ENCODE measurements around the gene CA11.
"Not testable (repeated sequence)": the region's sequence is repeated elsewhere in the genome, so short reads cannot be mapped to it uniquely, and the experiment has no call there.

The CA11 gene

DNA sequence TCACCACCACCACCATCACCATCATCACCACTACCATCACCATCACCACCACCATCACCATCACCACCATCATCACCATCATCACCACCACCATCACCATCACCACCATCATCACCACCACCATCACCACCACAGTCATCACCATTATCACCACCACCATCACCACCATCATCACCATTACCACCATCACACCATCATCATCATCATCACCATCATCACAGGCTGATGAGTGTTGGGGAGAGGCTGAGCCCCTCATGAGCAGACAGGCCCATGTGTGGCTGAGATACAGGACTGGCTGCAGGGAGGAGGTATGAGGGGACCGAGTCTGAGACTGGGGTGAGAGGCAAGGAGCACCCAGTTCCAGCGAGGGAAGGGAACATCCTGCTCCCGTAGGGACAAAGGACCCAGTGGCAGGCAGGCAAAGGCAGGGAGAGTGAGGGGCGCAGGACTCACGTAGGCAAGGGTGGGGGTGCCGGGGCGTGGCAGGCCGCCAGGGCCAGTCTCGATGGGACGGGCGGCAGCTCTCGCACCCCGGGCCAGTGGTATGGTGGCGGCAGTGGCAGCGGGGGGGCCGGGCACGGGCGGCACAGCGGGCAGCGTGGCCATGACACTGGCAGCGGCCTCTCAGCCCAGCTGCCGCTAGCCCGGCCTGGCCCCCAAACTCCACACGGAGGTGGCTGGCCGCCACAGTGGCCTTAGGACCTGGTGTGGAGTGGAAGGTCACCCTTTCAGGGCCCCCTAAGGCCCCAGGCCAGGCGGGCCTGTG is 24.1 kb upstream of the CA11 start:
- DNase-seq (ENCODE audit: low spot score) = no peak

DNA sequence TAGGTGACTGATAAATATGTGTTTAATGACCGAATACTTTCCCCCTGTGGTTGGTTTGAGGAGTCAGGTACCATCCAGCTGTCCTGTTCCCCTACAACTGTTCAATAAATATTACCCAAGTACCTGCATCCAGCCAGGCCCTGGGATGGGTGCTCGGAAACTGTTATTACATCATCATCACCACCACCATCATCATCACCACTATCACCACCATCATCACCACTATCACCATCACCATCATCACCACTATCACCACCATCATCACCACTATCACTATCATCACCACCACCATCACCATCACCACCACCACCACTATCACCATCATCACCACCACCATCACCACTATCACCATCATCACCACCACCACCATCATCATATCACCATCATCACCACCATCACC is 22.8 kb upstream of the CA11 start:
- DNase-seq (ENCODE audit: low spot score) = no peak

DNA sequence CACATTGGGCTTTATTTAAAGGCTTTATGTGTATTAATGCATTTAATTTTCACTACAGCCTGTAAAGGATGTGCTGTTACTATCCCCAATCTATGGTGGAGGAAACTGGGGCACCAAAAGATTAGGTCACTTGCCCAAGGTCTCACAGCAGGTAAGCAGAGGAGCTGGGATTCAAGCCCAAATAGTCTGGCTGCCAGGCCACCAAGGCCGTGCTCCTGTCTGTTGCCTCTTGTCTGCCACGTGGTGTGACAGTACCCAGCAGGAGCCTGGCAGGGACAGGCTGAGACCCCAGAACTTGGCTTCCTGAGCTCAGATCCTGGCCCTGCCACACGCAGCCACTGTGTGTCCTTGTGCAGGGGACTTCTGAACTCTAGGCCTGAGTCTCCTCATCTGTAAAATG is 22.3 kb upstream of the CA11 start:
- DNase-seq (ENCODE audit: low spot score) = no peak

GRCh38 chr19:48665786-48666185 is 19.8 kb upstream of the CA11 start:
- no peak for DNase-seq (ENCODE audit: low spot score)

- no peak for DNase-seq (ENCODE audit: low spot score)
Observed at GRCh38 chr19:48664476-48664875, 18.5 kb upstream of the CA11 start.

DNA sequence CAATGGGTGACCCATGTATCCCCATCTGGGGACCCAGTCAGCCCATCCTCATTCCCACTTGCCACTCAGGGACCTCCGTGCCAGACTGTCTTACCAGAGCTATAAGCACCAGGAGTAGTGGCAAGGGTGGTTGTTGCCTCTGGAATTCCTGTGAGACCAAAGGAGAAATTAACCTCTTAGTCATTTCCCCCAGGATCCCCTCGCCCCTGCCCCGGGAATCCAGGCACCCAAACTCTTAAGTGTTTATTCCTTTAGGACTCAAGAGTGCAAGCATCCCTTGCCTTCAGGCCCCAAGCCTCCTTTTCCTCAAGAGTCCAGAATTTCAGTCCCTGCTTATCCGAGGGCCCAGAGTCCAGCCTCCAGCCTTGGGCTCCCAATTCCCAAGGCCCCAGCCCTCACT is 17.7 kb upstream of the CA11 start:
- DNase-seq (ENCODE audit: low spot score) = no peak

DNA sequence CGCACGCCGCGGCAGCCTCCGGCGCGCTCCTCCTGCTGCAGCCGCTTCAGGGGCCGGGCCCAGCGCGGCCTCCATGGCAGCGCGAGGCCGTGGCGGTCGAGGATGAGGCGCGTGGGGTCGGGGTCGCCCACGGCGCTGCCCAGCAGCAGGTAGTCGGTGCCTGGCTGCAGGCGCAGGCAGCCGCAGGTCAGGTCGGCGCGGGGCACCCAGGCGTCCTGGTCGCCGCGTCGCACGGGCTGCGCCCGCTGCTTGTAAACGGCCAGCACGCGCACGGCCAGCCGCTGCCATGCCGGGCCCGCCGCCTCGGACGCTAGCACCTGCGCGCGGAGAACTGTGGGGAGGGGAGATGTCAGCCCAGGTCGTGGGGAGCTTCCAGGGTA is 15.7 kb upstream of the CA11 start:
- no peak for DNase-seq (ENCODE audit: low spot score)

DNA sequence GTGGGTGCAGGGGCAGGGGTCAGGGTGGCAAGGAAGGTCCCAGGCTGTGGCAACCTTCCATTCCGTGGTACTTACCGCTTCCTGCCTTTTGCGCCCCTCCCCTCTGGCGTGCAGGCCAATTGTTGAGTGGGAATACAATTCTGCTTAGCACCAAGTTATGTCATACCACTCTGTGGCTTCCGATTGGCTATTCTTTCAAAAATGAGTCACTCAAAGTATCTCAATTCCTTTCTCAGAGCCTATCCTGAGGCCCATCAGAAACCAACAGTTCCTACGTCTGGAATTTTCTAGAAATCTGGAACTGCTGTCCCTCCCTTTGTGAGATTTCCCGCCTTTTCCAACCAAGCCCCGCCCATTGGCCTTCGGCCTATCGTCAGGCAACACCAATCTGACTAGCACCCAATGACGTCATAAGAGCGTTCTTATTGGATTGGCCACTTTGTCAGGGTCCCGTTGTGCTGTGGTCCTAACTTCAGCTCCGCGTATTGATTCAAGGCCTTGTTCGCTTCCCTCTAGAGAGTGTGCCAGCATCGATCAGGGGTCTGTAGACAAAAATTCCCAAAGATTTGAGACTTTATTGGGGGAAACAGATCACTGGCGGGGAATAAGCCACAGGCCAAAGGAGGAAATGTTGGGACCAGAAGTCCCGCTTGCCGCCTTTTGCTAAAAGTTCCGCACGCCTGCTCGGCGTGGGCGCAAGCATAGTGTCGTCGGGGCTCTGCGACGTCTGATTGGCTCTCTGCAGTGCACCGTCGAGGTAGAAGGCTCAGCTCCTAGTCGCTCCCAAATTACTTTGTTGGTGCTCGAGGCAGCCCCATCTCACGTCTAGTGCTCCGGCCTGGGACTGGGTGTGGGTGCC is 15.1 kb upstream of the CA11 start:
- peak; percentile 86 for DNase-seq (ENCODE audit: low spot score)

DNA sequence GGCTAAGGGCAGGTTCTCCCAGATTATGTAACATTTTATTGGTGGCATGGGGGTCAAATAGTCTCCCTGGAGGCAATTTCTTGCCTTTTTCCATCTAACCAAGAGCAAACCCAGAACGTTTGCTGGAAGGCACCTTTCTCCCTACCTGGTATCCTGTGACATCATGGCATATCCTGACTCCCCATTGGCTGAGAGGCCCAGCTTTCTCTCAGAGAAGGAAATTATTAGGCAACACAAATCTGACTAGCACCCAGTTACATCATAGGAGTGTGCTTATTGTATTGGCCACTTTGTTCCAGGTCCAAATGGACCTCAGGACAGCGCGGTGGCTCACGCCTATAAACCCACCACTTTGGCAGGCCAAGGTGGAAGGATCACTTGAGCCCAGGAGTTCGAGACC is 13.8 kb upstream of the CA11 start:
- DNase-seq (ENCODE audit: low spot score) = no peak

DNA sequence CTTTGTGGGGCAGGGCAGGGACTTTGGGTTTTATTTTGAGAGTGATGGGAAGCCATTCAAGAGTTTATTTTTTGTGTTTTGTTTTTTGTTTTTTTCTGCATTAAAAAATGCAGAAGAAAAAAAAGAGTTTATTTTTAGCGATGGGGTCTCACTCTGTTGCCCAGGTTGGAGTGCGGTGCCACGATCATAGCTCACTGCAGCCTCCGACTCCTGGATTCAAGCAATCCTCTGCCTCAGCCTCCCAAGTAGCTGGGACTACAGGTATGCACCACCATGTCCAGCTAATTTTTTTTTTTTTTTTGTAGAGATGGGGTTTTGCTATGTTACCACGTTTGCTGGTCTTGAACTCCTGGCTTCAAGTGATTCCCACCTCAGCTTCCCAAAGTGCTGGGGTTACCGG is 12.5 kb upstream of the CA11 start:
- DNase-seq (ENCODE audit: low spot score) = no peak

DNA sequence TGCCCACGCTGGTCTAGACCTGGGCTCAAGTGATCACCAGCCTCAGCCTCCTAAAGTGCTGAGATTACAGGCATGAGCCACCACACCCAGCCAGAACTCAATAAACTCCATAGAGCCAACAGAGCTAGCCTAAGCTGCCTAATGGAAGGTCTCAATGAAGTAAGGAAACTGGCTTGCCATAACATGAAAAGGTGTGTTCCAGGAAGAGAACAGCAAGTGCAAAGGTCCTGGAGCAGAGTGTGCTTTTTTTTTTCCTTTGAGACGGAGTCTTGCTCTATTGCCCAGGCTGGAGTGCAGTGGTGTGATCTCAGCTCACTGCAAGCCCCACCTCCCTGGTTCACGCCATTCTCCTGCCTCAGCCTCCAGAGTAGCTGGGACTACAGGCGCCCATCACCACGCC is 11.8 kb upstream of the CA11 start:
- not testable (repeated sequence) for DNase-seq (ENCODE audit: low spot score)

DNA sequence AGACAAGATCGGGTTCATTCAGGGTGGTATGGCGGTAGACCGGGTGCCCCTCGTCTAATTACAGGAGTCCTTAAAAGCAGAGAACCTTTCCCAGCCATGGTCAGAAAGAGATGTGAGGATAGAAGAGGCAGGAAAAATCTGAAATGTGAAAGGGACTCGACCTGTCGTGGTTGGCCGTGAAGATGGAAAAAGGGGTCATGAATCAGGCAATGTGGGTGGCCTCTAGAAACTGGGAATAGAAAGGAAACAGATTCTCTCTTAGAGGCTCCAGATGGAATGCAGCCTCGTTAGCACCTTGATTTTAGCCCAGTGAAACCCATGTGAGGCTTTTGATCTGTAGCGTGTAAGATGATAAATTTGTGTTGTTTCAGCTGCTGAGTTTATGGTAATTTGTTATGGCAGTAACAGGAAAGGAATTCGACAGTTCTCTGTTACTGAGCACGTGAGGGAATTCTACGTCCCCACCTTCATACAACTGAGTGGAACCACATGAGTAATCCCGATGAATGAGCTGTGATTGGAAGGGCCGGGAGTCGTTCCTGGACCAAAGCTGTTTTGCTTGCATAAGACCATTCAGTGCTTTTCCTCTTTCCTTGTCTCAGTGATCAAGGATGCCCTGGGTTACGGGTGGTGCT is 11.0 kb upstream of the CA11 start:
- DNase-seq (ENCODE audit: low spot score) = no peak

- no peak for DNase-seq (ENCODE audit: low spot score)
Observed at GRCh38 chr19:48654299-48655059, 8.5 kb upstream of the CA11 start.

DNA sequence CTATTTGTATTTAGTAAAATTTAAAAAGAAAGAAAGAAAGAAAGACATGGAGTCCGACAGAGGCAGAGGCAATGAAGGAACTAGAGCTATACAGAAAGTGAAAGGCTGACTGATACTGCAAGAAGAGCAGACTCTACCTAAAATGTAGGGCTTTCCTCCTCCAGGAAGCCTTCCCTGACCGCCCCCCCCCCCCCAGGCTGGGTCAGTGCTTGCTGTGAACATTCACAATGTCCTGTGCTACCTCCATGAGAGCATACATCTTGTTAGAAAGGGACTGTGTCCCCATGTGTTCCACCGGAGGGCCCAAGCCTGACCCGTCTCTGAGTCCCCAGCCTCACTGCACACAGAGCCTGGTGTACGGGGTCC is 5.7 kb upstream of the CA11 start:
- no peak for DNase-seq (ENCODE audit: low spot score)

DNA sequence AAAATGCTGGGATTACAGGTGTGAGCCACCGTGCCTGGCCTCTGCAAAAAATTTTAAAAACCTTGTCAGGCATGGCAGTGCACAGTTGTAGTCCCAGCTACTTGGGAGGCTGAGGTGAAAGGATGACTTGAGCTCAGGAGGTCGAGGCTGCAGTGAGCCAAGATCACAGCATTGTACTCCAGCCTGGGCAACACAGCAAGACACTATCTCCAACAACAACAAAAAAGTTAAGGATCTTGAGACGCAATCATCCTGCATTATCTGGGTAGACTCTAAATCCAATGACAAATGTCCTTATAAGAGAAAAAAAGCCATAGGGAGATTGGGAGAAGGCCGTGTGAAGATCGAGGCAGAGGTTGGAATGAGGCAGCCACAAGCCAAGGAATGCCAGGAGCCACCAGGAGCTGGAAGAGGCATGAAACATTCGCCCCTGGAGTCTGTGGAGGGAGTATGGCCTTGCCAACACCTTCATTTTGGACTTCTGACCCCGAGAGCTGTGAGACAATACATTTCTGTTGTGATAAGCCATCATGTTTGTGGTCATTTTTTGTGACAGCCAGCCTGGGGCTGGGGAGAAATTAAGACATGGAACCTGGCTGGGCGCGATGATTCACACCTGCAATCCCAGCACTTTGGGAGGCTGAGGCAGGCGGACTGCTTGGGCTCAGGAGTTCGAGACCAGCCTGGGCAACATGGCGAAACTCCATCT is 5.1 kb upstream of the CA11 start:
- no peak for DNase-seq (ENCODE audit: low spot score)

DNA sequence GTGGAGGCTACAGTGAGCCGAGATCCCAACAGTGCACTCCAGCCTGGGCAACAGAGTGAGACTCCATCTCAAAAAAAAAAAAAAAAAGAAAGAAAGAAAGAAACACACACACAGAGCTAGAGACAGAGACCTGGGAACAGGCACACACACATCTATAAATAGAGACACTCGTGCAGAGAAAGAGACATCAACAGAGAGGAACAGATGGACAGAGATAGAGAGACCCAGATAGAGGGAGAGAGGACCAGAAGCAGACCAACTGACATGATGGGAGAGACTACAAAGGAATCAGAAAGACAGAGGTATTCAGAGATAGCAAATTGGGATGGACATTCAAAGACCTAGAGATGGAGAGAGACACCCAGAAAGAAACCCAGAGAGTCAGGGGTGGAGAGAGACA is 2.1 kb upstream of the CA11 start:
- DNase-seq (ENCODE audit: low spot score) = no peak

DNA sequence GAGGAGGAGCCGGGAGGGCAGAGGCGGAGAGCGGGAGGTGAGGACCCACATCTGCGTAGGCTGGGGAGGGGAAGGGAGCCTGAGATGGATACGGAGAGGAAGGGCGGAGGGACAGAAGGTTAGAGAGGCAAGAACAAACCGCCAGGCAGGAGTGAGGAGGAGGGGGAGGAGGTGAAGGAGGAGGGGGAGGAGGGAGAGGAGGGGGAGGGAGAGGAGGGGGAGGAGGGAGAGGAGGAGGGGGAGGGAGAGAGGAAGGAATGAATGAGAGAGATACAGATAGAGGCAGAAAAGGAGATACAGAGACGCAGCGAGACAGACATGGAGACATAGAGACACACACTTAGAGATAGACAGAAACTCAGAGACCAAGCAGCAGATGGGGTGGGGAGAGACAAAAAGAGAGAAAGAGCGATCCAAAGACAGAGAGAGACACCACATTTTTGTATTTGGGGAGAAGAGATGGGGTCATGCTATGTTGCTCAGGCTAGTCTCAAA is 782 bp upstream of the CA11 start:
- no peak for DNase-seq (ENCODE audit: low spot score)

DNA sequence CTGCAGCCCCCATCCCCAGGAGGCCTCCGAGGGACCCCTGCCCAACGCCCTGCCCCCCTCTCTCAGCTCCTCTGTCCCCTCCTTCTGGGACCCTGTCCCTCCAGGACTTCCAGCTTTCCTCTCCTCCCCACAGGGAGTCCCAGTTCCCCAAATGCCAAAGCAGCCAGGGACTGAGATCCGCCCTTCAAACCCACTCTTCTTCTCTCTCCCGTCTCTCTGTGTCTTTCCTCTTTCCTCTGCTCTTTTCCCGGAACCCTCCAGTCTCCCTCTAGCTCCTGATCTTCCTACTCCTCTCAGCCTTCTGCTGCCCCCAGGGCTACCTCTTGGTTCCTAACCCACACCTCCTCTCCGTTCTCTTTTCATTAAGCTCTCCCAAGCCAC is 377 bp downstream of the CA11 start:
- DNase-seq (ENCODE audit: low spot score) = no peak

DNA sequence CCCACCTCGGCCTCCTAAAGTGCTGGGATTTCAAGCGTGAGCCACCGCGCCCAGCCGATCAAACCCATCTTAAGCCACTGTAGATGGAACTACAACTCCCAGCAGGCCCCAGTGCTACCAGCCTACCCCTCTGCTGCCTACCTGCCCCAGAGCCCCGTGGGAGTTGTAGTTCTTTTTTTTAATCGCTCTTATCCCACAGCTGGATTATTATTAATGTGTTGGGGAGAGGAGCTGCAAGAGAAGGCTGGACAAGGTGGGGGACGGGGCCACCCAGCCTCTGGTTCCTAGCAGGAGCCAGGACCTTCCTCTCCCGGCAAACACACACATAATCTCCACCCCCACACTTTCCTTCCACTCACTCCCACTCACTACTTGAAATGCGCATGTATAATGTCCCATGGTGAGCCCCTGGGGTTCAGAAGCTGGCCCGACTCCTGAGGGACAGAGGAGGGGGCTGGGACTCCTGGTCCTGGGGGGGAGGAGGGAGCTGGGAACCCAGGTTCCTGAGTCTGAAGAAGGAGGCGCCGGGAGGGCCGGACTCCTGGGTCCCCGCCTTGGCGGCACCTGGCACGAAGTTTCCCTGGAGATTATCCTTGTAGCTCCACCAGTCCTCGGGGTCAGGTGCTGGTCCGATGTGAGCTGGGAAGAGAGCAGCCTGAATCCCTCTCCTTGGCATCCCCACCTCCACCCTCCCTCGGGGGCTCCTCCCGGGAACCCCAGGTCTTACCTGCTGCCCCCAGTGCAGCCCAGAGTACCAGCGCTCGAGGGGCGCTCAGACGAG is 958 bp downstream of the CA11 start:
- peak; percentile 75 for DNase-seq (ENCODE audit: low spot score)

GRCh38 chr19:48644355-48644754 is 1.6 kb downstream of the CA11 start:
- DNase-seq (ENCODE audit: low spot score) = no peak

DNA sequence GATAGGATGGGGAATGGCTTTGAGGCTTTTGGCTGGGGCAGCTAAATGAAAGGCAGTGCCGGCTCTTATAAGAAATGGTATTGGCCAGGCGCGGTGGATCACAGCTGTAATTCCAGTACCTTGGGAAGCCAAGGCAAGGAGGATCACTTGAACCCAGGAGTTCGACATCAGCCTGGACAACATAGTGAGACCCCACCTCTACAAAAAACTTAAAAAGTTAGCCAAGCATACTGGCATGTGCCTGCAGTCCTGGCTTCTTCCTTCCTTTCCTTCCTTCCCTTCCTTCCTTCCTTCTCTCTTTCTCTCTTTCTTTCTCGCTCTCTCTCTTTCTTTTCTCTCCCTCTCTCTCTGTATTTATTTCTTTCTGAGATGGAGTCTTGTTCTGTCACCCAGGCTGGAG is 3.1 kb downstream of the CA11 start:
- no peak for DNase-seq (ENCODE audit: low spot score)
